Aorta (tissue), 5 donors: ENCODE measurements around the gene PEX5. TPM values are rescaled to one million over a fixed set of nuclear protein-coding genes. Genes with fewer than 3 reads are reported as not detected.
"Not testable (repeated sequence)": the region's sequence is repeated elsewhere in the genome, so short reads cannot be mapped to it uniquely, and the experiment has no call there.

ENCODE experiments used
- ATAC-seq: fragments of 200-7000 bp; cut with Tn5 transposase; one replicate; pipeline ENCODE4 v1.9.1; 2022; ENCODE audit warnings: moderate library complexity; ENCODE audit not compliant: low FRiP score
- DNase-seq, 2 donors: peaks; one replicate each; pipeline ENCODE4 v3.0.0-alpha.2; 2020
- H3K27ac ChIP-seq, 2 donors: one replicate each; pipeline ENCODE4 v1.5.1; 2013; ENCODE audit warnings: low read length in 2 of 2, mild to moderate bottlenecking in 2 of 2, moderate library complexity in 2 of 2, control low read depth in 1 of 2, inconsistent platforms in 1 of 2, low read depth in 1 of 2
- H3K27me3 ChIP-seq, 2 donors: one replicate each; pipeline ENCODE4 v1.6.1; 2013; ENCODE audit warnings: control low read depth in 1 of 2, low read length in 1 of 2, mild to moderate bottlenecking in 1 of 2, moderate library complexity in 1 of 2; ENCODE audit not compliant: insufficient read depth in 2 of 2, control insufficient read depth in 1 of 2
- H3K36me3 ChIP-seq, 2 donors: one replicate each; pipeline ENCODE4 v1.6.1; 2013; ENCODE audit warnings: control low read depth in 1 of 2, low read length in 1 of 2, mild to moderate bottlenecking in 1 of 2; ENCODE audit not compliant: insufficient read depth in 2 of 2, control insufficient read depth in 1 of 2
- H3K4me1 ChIP-seq, 2 donors: one replicate each; pipeline ENCODE4 v1.6.1; 2013; ENCODE audit warnings: low read length in 2 of 2, control low read depth in 1 of 2, mild to moderate bottlenecking in 1 of 2, moderate library complexity in 1 of 2; ENCODE audit not compliant: insufficient read depth in 2 of 2, control insufficient read depth in 1 of 2
- H3K4me3 ChIP-seq, 2 donors: one replicate each; pipeline ENCODE4 v1.5.1; 2013; ENCODE audit warnings: low read length in 2 of 2, control low read depth in 1 of 2, mild to moderate bottlenecking in 1 of 2
- H3K9me3 ChIP-seq: one replicate; pipeline ENCODE4 v1.6.1; 2013; ENCODE audit warnings: mild to moderate bottlenecking, low read length; ENCODE audit not compliant: control insufficient read depth
- WGBS, 2 donors: extraction: QIAGEN DNeasy Blood & Tissue Kit; methylation state at CpG; one replicate each; pipeline ENCODE4 v1.1.7; 2013; 5-methylcytosine and 5-hydroxymethylcytosine counted together
- intact Hi-C, 2 donors: fragments of 100-400 bp; cut with DNase I; formaldehyde crosslinking; loops; one replicate each; pipeline versions ENCODE4 v1.14.2 to v1.15.0; 2022
- polyA plus RNA-seq, 2 donors: library from polyadenylated mRNA; stranded (reverse); fragments of 200-250 nt; gene quantifications; one replicate each; pipeline ENCODE4 v1.2.3, GENCODE V29; 2013
- total RNA-seq, 2 donors: library from RNA; stranded (reverse); fragmentation: NEBNext Ultra II Directional; extraction: Animal tissue kit (Norgen Biotek cat#: 25700); gene quantifications; one replicate each; pipeline ENCODE4 v1.2.1, GENCODE V29; 2021
- donor health status: healthy with polysubstance abuse.
- donor health status: Bipolar disorder and iron deficiency.
- donor health status: DM: no; HTN: no; CAD: no.
- donor health status: DM: no; HTN: no; CAD: no.
- donor health status: DM: yes; HTN: yes; CAD: no.

Gene PEX5
- total and polyA plus RNA-seq, 4 donors = 25.5 to 45.6 (median 33.8) TPM

- no peak overlapping the region for H3K4me3 ChIP-seq
- DNase-seq (no peak), ATAC-seq (no peak)
- H3K36me3 ChIP-seq = no peaks in the 10 kb centered on the region
- intact Hi-C loops = no loop called here
- H3K27ac ChIP-seq = no peak overlapping the region
- WGBS, 2 donors = 59 to 68% methylated on average over 1 of the region's 1 CpG
- peaks cover 1% of the 10 kb centered on the region for H3K9me3 ChIP-seq
- H3K4me1 ChIP-seq = no peaks in the 10 kb centered on the region
- no peaks in the 10 kb centered on the region for H3K27me3 ChIP-seq
Measured at GRCh38 chr12:7171854-7172253, 17.6 kb upstream of the PEX5 start.

- Histone ChIP-seq H3K27ac (no peak overlapping the region), H3K4me3 (no peak overlapping the region), H3K4me1 (no peaks in the 10 kb centered on the region), H3K9me3 (peaks cover 1% of the 10 kb centered on the region), H3K36me3 (no peaks in the 10 kb centered on the region), H3K27me3 (no peaks in the 10 kb centered on the region)
- DNase-seq (no peak), ATAC-seq (no peak)
- intact Hi-C loops = no loop called here
Measured at GRCh38 chr12:7175493-7175892, 14.0 kb upstream of the PEX5 start.

GRCh38 chr12:7176595-7176994, 12.9 kb upstream of the PEX5 start:
- Histone ChIP-seq H3K27ac (no peak overlapping the region), H3K27me3 (no peaks in the 10 kb centered on the region), H3K4me3 (no peak overlapping the region), H3K4me1 (no peaks in the 10 kb centered on the region), H3K36me3 (no peaks in the 10 kb centered on the region), H3K9me3 (peaks cover 1% of the 10 kb centered on the region)
- 62 to 67% methylated on average over 2 of the region's 2 CpGs for WGBS, 2 donors
- no peak for ATAC-seq
- intact Hi-C loops = no loop called here
- no peak for DNase-seq

- Histone ChIP-seq H3K4me3 (no peak overlapping the region), H3K27ac (no peak overlapping the region), H3K36me3 (no peaks in the 10 kb centered on the region), H3K27me3 (no peaks in the 10 kb centered on the region), H3K4me1 (no peaks in the 10 kb centered on the region), H3K9me3 (peaks cover 1% of the 10 kb centered on the region)
- DNase-seq (no peak), ATAC-seq (no peak)
- WGBS, 2 donors = 86 to 88% methylated on average over 2 of the region's 2 CpGs
- intact Hi-C loops = no loop called here
Measured at GRCh38 chr12:7178481-7178880, 11.0 kb upstream of the PEX5 start.

- no peak for DNase-seq
- Histone ChIP-seq H3K9me3 (peaks cover 1% of the 10 kb centered on the region), H3K27me3 (no peaks in the 10 kb centered on the region), H3K27ac (no peak overlapping the region), H3K4me3 (no peak overlapping the region), H3K4me1 (no peaks in the 10 kb centered on the region), H3K36me3 (no peaks in the 10 kb centered on the region)
- intact Hi-C loops = no loop called here
- ATAC-seq = no peak
- WGBS, 2 donors = 44 to 50% methylated on average over 1 of the region's 1 CpG
Measured at GRCh38 chr12:7180685-7181084, 8.8 kb upstream of the PEX5 start.

GRCh38 chr12:7186058-7186457, 3.4 kb upstream of the PEX5 start:
- ATAC-seq, H3K4me3 ChIP-seq, intact Hi-C loops, H3K9me3 ChIP-seq, DNase-seq, H3K27ac ChIP-seq, H3K36me3 ChIP-seq, H3K4me1 ChIP-seq, H3K27me3 ChIP-seq: not testable (repeated sequence)
- WGBS, 2 donors = 50 to 57% methylated on average over 2 of the region's 2 CpGs

GRCh38 chr12:7188562-7189397, 706 bp upstream of the PEX5 start:
- Histone ChIP-seq H3K27ac (peak overlapping the region; percentile 62 to 88), H3K36me3 (no peaks in the 10 kb centered on the region), H3K4me1 (no peaks in the 10 kb centered on the region), H3K4me3 (peak overlapping the region; percentile 90 to 92), H3K27me3 (no peaks in the 10 kb centered on the region), H3K9me3 (no peaks in the 10 kb centered on the region)
- DNase-seq (peak; percentile 77 to 88), ATAC-seq (peak; percentile 87)
- intact Hi-C loops = loop anchor here in 1 of 2 donors (1.0 kb wide), 1 partner anchor 46 kb away; no protein-coding TSS in a partner anchor
- 2% methylated on average over 21 of the region's 21 CpGs for WGBS, 2 donors

GRCh38 chr12:7190268-7191055, 976 bp downstream of the PEX5 start:
- no peaks in the 10 kb centered on the region for H3K36me3 ChIP-seq

More at GRCh38 chr12:7190268-7191055, 976 bp downstream of the PEX5 start:
- Histone ChIP-seq H3K4me3 (peak overlapping the region; percentile 90 to 92), H3K27ac (peak overlapping the region; percentile 22 to 32), H3K9me3 (no peaks in the 10 kb centered on the region), H3K27me3 (no peaks in the 10 kb centered on the region), H3K4me1 (no peaks in the 10 kb centered on the region)
- peak; percentile 66 to 80 for DNase-seq
- ATAC-seq = peak; percentile 34
- intact Hi-C loops = no loop called here
- 16 to 20% methylated on average over 17 of the region's 17 CpGs for WGBS, 2 donors
